SK-N-SH (cell line): ENCODE measurements around the gene ELOVL2.

Experiments
- CTCF ChIP-seq: fragments of 200-600 bp; sonication (generic); IDR thresholded peaks from 2 replicates; pipeline ENCODE4 v1.6.1; 2017; ENCODE audit warnings: antibody characterized with exemption, mild to moderate bottlenecking, moderate library complexity
- EZH2phosphoT487 ChIP-seq: fragments of 200-600 bp; sonication (generic); IDR thresholded peaks from 2 replicates; pipeline ENCODE4 v1.6.1; 2017; ENCODE audit warnings: low read depth, mixed run types, mild to moderate bottlenecking, antibody characterized with exemption, moderate library complexity, borderline replicate concordance
- FOSL2 ChIP-seq: IDR thresholded peaks from 2 replicates; pipeline ENCODE4 v1.4.0; 2012; ENCODE audit warnings: low read depth, mild to moderate bottlenecking, moderate library complexity, borderline replicate concordance
- MXI1 ChIP-seq: IDR thresholded peaks from 2 replicates; pipeline ENCODE4 v1.6.1; 2012; ENCODE audit warnings: mild to moderate bottlenecking, low read depth, low read length, improper control_type of control experiment
- NRF1 ChIP-seq: IDR thresholded peaks from 2 replicates; pipeline ENCODE4 v1.6.1; 2012; ENCODE audit warnings: low read depth, mild to moderate bottlenecking, low read length
- POLR2AphosphoS5 ChIP-seq: IDR thresholded peaks from 2 replicates; pipeline ENCODE4 v1.6.1; 2012; ENCODE audit warnings: low read depth, low read length
- RAD21 ChIP-seq: IDR thresholded peaks from 2 replicates; pipeline ENCODE4 v1.6.1; 2012; ENCODE audit warnings: mild to moderate bottlenecking, low read length
- REST ChIP-seq: IDR thresholded peaks from 2 replicates; pipeline ENCODE4 v1.6.1; 2012; ENCODE audit warnings: mild to moderate bottlenecking, low read depth, low read length, moderate library complexity
- SIN3A ChIP-seq: IDR thresholded peaks from 2 replicates; pipeline ENCODE4 v1.6.1; 2012; ENCODE audit warnings: low read depth, mild to moderate bottlenecking, low read length, moderate library complexity, borderline replicate concordance
- TCF12 ChIP-seq: IDR thresholded peaks from 2 replicates; pipeline ENCODE4 v1.4.0; 2012
- TEAD4 ChIP-seq: IDR thresholded peaks from 2 replicates; pipeline ENCODE4 v1.4.0; 2012; ENCODE audit warnings: mild to moderate bottlenecking, borderline replicate concordance; ENCODE audit not compliant: insufficient read depth

- TF ChIP-seq CTCF = no peak
- no peak for TF ChIP-seq FOSL2
- no peak for TF ChIP-seq RAD21
- TF ChIP-seq TCF12 = no peak
- TF ChIP-seq TEAD4 = no peak
- no peak for TF ChIP-seq REST
- TF ChIP-seq POLR2AphosphoS5 = no peak
- no peak for TF ChIP-seq MXI1
- no peak for TF ChIP-seq SIN3A
- TF ChIP-seq NRF1 = no peak
- TF ChIP-seq EZH2phosphoT487 = no peak
These were observed 83.9 kb downstream of the ELOVL2 start for GRCh38 chr6:10960171-10960570.
